NCI-H226 (cell line): ENCODE data around the gene FNDC11.
"Not testable (repeated sequence)": the region's sequence is repeated elsewhere in the genome, so short reads cannot be mapped to it uniquely, and the experiment has no call there.

Experiments
- DNase-seq: peaks from one replicate; pipeline ENCODE4 v3.0.0-alpha.2; 2015

FNDC11 gene

DNA sequence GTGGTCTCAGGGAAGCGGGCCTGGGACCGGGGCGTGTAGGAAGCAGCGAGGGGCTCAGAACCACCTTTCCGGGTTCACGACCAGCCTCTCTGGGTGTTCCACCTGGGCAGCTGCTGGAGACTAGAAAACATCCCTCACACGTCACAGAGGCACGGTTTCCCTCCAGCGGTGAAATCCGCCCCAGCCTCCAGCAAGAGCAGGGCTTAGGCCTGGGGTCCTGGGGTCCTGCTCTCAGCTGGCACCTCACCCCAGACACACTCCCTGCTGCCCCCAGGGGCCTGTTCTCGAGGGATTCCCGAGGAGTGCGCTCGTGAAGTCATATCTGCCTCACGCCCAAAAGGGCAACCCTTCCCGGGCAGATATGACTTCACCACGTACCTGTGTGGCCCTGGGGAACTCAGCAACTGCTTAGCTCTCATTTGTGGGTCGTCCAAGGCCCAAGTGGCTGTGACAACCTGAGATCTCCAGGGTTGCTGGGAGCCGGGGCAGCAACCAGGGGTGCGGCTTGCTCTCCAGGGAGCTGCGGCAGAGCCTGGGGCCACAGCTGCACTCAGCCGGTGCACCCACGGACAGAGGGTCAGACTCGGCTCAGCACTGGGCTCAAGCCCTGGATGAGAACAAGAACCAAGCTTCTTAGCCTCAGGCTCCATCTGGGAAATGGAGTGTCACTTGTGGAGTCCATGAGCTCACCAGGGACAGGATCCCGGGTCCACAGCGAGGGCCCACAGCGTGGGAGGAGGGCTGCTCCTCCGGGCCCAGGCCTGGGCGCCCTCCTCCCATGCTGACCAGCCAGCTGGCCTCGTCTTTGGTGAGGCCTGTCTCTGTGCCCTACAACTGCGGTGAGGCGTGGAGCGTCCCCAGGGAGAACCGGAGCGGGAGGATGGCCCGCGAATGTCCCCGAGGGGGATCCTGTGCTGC, 661 bp downstream of the FNDC11 start:
- DNase-seq, result no peak

DNA sequence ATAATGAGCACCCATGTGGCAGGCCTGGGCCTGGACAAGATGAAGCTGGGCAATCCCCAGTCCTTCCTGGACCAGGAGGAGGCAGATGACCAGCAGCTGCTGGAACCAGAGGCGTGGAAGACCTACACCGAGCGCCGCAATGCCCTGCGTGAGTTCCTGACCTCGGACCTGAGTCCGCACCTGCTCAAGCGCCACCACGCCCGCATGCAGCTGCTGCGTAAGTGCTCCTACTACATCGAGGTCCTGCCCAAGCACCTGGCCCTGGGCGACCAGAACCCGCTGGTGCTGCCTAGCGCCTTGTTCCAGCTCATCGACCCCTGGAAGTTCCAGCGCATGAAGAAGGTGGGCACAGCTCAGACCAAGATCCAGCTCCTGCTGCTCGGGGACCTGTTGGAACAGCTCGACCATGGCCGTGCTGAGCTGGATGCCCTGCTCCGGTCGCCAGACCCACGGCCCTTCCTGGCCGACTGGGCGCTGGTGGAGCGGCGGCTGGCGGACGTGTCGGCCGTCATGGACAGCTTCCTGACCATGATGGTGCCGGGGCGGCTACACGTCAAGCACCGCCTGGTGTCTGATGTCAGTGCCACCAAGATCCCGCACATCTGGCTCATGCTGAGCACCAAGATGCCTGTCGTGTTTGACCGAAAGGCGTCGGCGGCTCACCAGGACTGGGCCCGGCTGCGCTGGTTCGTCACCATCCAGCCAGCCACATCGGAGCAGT, 1.9 kb downstream of the FNDC11 start:
- no peak for DNase-seq

DNA sequence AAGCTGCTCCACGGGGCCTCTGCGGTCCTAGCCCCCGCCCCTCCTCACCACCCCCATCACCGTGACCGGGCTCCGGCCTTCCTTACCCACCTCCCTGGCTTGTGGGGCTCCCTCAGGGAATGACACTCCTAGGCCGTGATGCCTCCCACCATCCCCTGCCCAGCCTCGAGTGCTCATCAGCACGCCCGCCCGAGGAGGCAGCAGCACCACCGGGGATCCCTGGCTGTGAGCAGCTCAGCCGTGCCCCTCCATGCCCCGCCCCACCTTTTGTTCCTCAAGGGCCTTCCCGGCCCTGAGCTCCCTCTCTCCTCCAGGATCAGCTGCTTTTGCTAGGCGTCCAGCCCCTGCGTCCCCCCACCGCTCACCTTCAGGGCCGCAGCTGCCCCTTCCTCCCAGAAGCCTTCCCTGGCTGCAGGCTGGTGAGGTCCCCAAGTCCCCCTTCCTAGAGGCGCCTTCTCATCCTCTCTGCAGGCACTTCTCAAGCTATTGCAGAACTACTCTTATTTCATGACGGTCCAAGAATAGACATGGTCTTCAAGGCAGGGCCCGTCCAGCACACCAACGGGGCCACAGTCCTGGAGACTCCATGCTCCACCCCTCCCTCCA, 3.0 kb downstream of the FNDC11 start:
- no peak for DNase-seq

DNA sequence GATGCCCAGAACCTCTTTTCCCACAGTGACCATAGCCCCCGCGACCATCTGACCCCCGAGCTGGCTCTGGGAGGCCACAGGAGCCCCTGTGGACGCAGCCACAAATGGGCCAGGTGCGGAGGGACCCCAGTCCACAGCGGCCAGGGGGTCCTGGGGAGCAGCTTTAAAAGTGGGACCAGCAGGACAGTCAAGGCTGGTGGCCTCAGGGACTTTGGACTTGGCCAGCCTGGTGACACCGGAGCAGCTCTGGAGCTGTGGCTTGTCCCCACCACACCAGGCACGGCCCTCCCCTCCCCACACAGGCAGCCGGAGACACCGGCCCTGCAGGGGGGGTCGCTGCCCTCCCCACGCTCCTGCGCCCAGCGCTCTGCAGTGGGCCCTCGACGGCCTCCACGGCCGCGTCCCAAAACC, 3.5 kb downstream of the FNDC11 start:
- no peak for DNase-seq

DNA sequence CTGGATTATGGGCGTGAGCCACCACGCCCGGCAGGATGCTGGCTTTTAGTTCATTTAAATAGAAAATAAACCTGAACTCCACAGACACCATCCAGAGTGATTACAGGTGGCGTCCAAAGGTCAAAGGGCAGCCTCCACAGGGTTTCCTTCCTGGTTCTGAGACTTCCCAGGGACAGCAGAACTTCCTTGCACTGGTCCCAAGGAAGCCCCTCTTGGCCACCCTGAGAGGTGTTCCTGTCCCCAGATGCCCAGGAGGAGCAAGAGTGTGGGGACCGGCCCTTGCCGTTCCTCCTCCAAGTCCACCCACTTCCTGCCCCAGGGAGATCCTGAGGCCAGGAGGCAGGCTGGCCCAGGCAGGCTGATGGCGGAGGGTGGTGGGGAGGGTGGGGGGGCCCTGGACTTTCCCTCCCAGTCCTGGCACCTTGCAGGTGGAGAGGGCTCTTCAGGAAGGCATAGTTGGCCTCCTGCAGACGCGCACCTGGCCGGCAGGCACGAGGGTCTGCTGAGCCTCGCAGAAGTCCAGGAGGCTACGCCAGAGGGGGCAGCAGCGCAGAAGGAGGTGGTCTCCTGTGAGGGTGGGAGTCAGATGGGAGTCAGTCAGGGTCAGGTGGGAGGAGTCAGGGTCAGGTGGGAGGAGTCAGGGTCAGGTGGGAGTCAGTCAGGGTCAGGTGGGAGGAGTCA, 5.0 kb downstream of the FNDC11 start:
- no peak for DNase-seq

DNA sequence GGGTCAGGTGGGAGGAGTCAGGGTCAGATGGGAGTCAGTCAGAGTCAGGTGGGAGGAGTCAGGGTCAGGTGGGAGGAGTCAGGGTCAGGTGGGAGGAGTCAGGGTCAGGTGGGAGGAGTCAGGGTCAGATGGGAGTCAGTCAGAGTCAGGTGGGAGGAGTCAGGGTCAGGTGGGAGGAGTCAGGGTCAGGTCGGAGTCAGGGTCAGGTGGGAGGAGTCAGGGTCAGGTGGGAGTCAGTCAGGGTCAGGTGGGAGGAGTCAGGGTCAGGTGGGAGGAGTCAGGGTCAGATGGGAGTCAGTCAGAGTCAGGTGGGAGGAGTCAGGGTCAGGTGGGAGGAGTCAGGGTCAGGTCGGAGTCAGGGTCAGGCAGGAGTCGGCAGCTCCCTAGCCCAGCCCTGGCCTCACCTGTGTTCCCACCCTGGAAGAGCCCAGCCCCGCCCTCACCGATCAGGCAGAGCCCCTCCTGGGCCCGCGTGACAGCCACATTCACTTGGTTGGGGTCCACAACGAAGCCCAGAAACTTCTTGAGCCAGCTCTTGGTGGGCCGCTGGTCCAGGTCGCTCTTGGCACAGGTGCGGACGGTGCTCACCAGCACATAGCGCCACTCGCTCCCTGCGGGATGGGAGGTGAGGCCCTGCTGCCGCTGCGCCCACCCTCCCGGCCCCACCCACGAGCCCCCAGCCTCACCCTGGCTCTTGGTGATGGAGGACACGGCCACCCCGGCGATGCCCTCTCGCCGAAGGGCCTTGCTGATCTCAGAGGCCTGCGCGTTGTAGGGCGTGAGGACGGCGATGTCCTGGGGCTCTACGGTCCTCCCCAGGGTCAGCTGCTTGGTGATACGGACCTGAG, 5.8 kb downstream of the FNDC11 start:
- DNase-seq, result not testable (repeated sequence)

DNA sequence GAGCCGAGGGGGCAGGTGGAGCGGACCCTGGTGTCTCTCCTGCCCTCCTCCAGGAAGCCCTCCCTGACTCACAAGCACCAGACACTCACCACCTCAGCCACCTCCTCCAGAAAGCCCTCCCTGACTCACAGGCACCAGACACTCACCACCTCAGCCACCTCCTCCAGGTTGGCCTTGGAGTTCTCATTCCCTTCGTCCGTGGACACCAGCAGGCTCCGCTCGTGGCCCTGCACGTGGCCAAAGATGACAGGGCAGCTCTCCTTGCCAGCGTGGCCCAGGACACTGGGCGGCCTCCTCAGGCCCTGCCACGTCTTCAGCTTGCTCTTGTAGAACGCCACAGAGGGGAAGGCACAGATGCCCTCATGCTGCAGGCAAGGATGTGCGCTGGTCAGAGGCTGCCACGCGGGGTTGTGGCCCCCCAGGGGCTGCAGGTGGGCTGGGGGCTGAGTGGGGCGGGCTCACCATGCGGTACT, 6.4 kb downstream of the FNDC11 start:
- DNase-seq, result no peak

DNA sequence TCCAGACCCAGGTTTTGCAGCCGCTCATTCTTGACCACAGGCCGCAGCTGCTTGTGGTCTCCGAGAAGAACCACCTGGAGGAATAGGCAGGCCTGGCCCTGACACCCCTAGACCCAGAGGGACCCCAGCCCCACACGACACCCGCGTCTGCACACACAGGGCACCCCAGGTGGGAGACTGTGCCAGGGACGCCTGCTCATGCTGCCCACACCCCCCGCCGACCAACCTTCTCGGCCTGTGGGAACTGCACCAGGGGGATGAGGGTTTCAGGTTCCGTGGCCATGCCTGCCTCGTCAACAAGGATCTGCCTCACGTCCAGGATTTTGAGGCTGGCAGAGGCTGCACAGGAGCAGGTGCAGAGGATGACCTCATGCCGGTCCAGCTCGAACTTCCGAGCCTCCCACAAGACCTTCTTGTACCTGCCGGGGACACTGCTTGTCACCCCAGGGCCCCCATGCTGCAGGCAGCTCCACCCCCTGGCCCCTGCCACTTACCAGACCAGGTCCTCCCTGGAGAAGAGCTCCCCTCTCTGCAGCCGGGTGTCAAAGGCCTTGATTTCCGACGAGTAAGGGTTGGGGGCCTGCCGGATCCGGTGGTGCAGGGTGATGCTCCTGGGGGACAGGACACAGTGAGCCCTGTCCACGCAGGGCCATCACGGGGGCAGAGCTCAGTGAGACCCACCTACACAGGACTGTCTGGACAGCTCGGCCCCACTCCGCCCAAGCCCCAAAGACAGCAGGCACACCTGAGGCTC, 7.1 kb downstream of the FNDC11 start:
- DNase-seq, result no peak

DNA sequence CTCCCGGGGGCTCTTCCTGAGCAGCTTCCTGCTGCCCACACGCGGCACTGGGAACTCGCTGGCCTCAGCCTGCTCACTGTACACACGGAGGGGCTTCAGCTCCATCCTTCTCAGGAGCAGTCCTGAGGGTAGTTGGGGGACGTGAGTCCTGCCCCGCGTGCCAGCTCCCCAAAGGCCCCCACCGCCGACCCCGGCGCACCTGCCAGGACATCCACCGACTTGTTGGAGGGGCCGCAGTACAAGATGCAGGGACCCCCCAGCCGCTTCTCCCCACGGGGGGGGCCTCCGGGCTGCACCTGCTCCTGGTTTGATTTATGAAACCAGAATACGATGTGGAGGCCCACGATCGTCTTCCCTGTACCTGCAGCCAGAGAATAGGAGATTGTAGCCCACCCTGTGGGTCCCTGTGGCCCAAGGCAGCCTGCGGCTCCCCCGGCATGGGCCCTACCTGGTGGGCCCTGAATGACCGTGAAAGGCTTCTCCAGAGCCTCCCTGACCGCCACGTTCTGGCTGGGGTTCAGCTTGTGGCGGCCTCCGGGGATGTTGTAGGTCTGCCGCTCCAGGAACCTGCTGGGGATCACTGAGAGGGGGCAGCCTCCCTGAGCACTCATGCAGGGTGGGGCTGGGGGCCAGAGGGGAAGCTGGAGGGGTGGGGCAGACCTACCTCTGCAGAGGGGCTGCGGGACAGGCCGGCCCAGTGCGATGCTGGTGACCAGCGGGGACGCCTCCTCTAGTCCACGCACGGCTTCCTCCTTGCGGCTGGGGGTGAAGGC, 7.9 kb downstream of the FNDC11 start:
- DNase-seq, result no peak

DNA sequence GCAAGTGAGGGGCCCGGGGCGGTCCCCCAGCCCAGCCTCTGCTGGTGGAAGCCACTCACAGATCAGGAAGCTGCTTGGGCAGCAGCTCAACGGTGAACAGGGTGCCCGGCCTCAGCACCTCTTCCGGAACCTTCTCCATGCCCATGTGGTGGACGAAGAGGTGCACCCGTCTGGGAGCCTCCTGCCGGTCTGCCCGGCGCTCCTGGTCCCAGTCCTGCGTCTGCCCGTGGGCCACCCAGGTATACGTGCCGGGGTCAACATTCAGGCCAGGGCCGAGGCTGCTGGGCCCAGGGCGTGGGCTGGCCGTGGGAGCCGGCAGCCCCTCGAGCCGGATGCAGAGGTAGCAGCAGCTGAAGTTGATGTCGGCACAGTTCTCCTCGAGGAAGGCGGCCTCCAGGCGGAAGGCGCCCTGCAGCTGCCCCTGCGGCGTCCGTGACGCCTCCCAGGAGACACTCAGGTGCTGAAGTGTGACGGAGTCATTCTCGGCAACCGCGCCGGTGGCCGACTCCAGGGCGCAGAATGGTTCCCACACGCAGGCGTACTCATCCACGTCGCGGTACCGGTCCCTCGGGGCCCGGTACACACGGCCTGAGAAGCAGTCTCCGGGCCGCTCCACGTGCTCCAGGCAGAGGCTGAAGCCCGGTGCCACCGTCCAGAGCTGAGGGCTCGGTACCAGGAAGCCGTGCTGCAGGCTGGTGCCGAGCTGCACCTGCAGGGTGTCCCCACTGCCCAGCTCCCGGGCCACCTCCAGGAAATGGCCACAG, 8.7 kb downstream of the FNDC11 start:
- DNase-seq, result no peak

DNA sequence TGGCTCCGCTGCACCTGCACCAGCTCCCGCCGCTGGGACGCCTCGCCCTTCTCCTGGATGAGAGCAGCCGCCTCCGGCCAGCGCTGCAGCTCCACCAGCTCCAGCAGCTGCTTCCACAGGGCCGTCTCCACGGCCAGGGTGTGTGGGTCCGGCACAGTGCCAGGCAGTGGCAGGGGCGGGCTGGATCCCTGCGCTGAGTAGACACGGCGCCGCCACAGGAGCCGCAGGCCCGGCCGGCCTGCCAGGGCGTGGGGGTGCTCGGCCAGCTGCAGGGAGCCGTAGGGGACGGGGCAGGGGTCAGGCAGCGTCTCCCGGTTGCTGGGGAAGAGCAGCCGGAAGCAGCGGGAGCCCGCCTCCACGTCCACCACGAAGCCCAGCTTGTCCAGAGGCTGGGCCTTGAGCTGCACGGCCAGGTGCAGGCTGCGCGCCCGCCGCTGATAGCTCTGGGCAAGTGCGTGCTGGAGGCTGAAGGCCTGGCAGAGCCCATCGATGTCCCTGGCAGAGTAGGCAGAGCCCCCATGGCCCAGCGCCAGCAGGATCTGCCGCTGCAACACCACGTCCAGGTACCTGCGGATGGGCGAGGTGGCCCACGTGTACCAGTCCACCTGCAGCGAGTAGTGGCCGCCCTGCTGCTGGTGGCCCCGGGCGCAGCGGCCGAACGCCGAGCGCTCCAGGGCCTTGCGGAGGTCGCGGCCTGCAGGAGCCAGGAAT, 9.4 kb downstream of the FNDC11 start:
- no peak for DNase-seq

DNA sequence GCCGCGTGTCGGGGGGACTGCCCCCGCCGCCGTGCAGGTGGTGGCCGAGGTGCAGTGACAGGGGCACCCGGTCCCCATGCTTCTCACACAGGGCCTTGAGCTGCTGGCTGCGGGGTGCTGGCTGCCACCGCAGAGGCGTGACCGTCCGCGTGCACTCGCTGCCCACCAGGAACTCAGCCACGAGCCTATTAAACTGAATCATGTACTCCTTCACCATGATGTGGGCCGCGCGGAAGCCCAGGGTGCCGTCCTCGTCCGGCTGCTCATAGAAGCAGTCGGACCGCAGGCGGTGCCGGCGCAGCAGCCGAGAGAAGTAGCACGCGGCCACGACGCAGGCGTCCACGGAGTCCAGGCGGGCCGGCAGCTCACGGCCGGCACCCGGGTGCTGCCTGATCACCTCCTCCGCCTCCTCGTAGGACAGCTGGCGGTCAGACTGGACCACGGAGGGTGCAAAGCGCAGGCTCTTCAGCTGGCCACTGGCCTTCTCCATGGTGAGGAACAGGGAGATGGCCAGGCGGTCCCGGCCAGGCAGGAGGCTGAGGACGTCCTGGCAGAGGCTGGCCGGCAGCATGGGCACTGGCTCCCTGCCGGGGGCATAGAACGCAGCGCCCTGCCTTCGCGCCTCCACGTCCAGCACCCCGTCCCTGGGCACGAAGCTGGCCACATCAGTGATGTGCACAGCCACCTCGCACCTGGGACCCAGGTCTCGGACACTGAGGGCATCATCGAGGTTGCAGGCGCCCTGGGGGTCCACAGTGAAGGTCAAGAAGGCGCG, 10.3 kb downstream of the FNDC11 start:
- no peak for DNase-seq

DNA sequence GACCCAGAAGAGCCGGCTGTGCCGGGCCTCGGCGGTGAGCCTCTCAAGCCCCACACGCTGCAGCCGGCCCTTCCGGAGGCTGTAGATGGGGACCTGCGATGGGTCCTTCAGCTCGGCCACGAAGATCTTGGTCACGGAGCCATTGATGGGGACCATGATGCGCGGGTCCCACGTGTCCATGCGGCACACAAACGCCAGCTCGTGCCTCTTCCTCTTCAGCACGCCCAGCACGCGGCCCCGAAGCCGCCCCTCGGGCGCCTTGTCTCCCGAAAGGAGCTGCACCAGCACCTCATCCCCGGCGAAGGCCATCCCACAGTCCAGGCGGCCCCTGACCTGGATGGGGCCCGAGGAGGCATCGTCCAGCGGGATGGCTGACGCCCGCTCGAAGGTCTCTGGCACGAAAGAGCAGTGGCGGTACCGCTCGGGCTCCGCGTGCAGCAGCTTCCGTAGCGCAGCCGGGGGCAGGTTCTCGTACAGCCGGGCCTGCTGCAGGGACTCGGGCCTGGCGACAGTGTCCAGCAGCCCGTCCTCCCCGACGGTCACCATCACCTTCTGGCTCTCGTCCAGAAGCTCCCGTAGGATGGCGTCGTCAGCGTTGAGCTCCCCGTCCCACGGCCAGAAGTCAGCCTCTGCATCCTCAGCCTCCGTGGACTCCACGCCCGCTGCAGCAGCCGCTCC, 11.2 kb downstream of the FNDC11 start:
- DNase-seq, result no peak

DNA sequence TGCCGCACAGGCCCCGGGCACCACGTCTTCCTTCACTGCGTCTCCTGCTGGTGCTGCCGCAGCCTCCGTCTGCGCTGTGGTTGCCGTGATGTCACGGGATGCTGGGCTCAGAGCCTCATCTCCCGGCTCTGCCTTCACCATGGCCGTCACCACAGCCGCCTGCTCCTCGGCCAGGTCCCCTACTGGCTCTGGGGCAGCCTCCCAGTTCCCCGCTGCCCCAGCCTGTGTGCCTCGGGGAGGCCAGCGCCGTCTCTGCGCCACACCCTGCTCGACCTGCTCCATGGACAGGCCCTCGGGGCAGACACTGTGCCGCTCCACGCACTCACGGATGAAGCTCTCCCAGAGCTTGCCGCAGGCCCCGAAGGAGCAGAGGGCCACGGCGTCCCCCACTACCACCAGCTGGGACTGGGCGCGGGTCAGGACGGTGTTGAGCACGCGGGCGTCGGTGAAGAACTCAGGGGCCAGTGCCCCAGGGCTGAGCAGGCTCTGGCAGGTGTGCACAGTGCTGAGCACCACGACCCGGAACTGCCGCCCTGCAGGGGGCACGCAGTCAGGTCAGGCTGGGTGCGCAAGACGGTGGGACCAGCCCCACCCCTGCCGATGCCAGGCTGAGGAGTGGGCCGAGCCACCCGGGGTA, 11.9 kb downstream of the FNDC11 start:
- DNase-seq, result no peak

DNA sequence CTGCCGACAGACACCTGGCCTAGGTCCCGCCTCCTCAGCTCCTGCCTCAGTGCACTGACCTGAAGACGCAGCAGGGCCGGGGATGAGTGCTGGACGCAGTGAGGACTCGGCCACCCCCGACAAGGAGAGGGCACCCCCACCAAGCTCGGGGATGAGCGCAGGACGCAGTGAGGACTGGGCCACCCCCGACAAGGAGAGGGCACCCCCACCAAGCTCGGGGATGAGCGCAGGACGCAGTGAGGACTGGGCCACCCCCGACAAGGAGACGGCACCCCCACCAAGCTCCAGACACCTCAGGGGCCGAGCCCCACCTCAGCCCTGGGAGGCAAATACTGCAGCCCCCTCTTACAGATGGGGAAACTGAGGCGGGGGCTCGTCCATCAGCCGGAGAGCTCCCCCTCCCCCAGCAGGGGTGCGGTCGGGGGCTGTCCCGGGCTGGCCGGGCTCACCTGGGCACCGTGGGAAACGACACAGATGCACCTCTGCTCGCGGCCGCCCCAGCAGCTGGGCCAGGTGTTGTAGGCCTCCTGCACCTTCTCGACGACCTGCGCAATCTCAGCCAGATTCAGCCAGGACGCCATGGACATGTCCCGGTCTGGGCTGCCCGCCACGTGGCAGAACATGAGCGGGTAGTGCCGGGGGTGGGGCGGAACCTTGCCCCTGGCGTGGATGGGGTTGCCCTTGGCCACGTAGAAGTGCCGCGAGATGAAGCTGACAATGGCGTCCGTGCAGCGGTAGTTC, 12.6 kb downstream of the FNDC11 start:
- DNase-seq, result no peak

DNA sequence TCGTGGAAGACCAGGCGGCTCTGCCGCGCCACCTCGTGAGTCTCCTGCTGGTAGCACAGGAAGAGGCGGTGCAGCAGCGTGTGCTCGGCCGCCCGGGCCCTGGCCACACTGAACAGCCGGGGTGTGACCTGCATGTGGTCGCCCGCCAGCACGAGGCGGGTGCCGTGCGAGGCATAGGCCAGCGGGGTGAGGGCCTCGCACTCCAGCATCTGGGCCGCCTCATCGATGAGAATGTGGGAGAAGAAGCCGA, 13.1 kb downstream of the FNDC11 start:
- DNase-seq, result no peak
